Thymus (tissue), 11 donors: ENCODE measurements around the gene PIGK. TPM values are rescaled to one million over a fixed set of nuclear protein-coding genes. Genes with fewer than 3 reads are reported as not detected.

Experiments
- DNase-seq, 9 donors: peaks; one replicate each; pipeline ENCODE4 v3.0.0-alpha.2; 2013; ENCODE audit warnings: low spot score in 9 of 9, low read depth in 6 of 9, missing footprints in 1 of 9
- H3K27ac ChIP-seq, 2 donors: one replicate each; pipeline ENCODE4 v1.5.1; 2013; ENCODE audit warnings: control low read depth in 1 of 2, low read depth in 1 of 2, low read length in 1 of 2, mild to moderate bottlenecking in 1 of 2, moderate library complexity in 1 of 2
- H3K27me3 ChIP-seq, 2 donors: one replicate each; pipeline ENCODE4 v1.5.1; 2013; ENCODE audit warnings: low read length in 1 of 2; ENCODE audit not compliant: control insufficient read depth in 2 of 2, insufficient read depth in 1 of 2
- H3K36me3 ChIP-seq, 2 donors: one replicate each; pipeline ENCODE4 v1.5.1; 2013; ENCODE audit warnings: low read length in 1 of 2, mild to moderate bottlenecking in 1 of 2, moderate library complexity in 1 of 2; ENCODE audit not compliant: control insufficient read depth in 2 of 2, insufficient read depth in 2 of 2
- H3K4me1 ChIP-seq, 2 donors: one replicate each; pipeline ENCODE4 v1.5.1; 2013; ENCODE audit warnings: low read length in 2 of 2; ENCODE audit not compliant: control insufficient read depth in 2 of 2, insufficient read depth in 2 of 2
- H3K4me3 ChIP-seq, 2 donors: one replicate each; pipeline ENCODE4 v1.5.1; 2013; ENCODE audit warnings: low read length in 2 of 2, control low read depth in 1 of 2, mild to moderate bottlenecking in 1 of 2
- H3K9me3 ChIP-seq, 2 donors: one replicate each; pipeline ENCODE4 v1.5.1; 2013; ENCODE audit warnings: low read length in 1 of 2, mild to moderate bottlenecking in 1 of 2; ENCODE audit not compliant: control insufficient read depth in 2 of 2, insufficient read depth in 1 of 2
- WGBS: extraction: QIAGEN DNeasy Blood & Tissue Kit; methylation state at CpG from one replicate; pipeline ENCODE4 v1.1.7; 2013; 5-methylcytosine and 5-hydroxymethylcytosine counted together
- polyA plus RNA-seq: library from polyadenylated mRNA; stranded (reverse); fragments of 200-250 nt; gene quantifications from one replicate; pipeline ENCODE4 v1.2.3, GENCODE V29; 2013
- total RNA-seq: library from RNA; stranded (reverse); fragments of 120-200 nt; gene quantifications from one replicate; pipeline ENCODE4 v1.2.4, GENCODE V29; 2013
- donor health status: healthy.

PIGK gene
- total and polyA plus RNA-seq, 2 donors = 14.6 to 31.2 TPM

DNA sequence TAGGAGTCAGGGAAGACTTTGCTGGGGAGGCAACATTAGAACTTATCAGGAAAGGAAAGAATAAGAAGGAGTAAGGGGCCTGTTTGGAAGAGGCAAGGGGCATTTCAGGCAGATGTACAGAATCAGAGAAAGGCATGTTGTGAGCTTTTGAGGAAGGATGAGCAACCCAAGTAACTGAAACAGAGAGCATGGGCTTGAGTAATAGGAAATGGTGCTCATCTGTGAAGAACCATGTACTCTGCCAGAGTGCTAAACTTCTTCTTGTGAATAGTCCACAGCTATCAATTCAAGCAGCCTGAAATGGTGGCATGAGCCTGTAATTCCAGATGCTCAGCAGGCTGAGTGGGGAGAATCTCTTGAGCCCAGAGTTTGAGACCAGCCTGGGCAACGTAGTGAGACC lies 19.2 kb upstream of the PIGK start:
- no peaks in the 10 kb centered on the region for H3K4me1 ChIP-seq
- no peaks in the 10 kb centered on the region for H3K27me3 ChIP-seq
- no peak overlapping the region for H3K4me3 ChIP-seq
- WGBS = 89% methylated on average over 1 of the region's 1 CpG
- H3K27ac ChIP-seq = no peak overlapping the region
- peaks cover 0 to 3% of the 10 kb centered on the region in 2 donors for H3K9me3 ChIP-seq
- no peaks in the 10 kb centered on the region for H3K36me3 ChIP-seq
- no peak for DNase-seq

DNA sequence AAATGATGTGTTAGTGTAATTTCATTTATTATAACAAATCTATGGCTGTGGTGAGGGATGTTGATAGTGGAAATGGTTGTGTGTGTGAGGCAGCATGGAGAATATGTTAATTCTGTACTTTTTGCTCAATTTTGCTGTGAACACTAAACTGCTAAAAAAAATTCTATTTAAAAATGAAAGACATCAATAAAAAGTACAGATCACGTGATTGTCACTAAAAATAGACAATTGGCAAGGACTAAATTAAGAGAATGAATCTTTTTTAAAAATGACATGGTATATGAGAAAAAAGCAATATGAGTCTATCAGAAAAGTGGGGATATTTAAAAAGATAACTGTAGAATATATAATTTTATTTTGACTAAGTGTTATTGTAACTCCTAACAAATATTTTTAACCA lies 15.7 kb upstream of the PIGK start:
- H3K27me3 ChIP-seq = no peaks in the 10 kb centered on the region
- no peaks in the 10 kb centered on the region for H3K36me3 ChIP-seq
- H3K4me3 ChIP-seq = no peak overlapping the region
- DNase-seq = no peak
- 90% methylated on average over 1 of the region's 1 CpG for WGBS
- H3K9me3 ChIP-seq = no peaks in the 10 kb centered on the region
- H3K4me1 ChIP-seq = no peaks in the 10 kb centered on the region
- no peak overlapping the region for H3K27ac ChIP-seq

DNA sequence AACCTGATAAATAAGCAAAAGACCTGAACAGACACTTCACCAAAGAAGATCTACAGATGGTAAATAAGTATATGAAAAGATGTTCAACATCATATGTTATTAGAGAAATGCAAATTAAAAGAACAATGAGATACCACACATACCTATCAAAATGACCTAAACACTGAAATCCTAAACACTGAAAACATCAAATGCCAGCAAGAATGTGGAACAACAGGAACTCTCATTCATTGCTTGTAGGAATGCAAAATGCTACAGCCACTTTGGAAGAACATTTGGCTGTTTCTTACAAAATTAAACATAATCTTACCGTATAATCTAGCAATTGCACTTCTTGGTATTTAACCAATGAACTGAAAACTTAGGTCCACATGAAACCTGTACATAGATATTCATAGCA lies 14.9 kb upstream of the PIGK start:
- Histone ChIP-seq H3K4me1 (no peaks in the 10 kb centered on the region), H3K27me3 (no peaks in the 10 kb centered on the region), H3K9me3 (no peaks in the 10 kb centered on the region), H3K36me3 (no peaks in the 10 kb centered on the region), H3K27ac (no peak overlapping the region), H3K4me3 (no peak overlapping the region)
- no peak for DNase-seq
- 99% methylated on average over 1 of the region's 1 CpG for WGBS

DNA sequence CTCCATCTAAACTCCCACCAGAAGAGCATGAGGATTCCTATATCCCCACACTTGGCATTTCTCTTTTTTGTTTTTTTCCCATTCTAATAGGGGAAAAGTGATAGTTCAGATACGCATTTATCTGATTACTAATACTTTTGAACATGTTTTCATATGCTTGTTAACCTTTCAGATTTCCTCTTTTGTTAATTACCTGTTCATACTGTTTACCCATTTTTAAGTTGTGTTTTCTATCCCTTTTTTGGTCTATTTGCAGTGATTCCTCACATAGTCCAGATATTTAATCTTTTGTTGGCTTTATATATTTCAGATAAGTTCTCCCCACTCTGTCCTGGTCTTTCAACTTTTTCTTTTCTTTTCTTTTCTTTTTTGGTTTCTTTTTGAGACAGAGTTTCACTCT lies 13.6 kb upstream of the PIGK start:
- Histone ChIP-seq H3K9me3 (no peaks in the 10 kb centered on the region), H3K27ac (no peak overlapping the region), H3K4me3 (no peak overlapping the region), H3K36me3 (no peaks in the 10 kb centered on the region), H3K4me1 (no peaks in the 10 kb centered on the region), H3K27me3 (no peaks in the 10 kb centered on the region)
- WGBS = 98% methylated on average over 1 of the region's 1 CpG
- no peak for DNase-seq

- Histone ChIP-seq H3K4me1 (no peaks in the 10 kb centered on the region), H3K27me3 (no peaks in the 10 kb centered on the region), H3K4me3 (no peak overlapping the region), H3K27ac (no peak overlapping the region), H3K36me3 (no peaks in the 10 kb centered on the region), H3K9me3 (no peaks in the 10 kb centered on the region)
- DNase-seq = no peak
- WGBS = 96% methylated on average over 1 of the region's 1 CpG
Observed at GRCh38 chr1:77230051-77230450, 10.8 kb upstream of the PIGK start.

DNA sequence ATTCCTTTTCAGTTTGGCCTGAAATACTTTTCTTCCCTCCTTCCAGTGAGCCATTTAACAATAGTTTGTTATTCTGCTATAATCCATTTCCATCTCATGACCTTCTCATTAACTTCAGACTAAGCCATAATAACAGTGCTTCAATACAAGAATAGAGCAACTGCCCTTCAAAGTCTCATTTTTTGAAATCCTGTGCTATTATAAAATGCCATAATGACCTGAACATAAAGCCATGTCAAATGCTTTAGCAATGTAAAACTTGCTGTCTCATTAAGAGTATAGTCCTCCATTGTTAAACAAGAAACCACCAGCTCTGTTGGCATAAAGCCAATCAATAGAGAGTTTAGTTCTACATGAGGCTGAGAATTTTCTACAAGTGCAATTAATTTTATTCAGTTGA lies 9.6 kb upstream of the PIGK start:
- no peaks in the 10 kb centered on the region for H3K27me3 ChIP-seq
- H3K9me3 ChIP-seq = no peaks in the 10 kb centered on the region
- no peak overlapping the region for H3K4me3 ChIP-seq
- no peak overlapping the region for H3K27ac ChIP-seq
- no peaks in the 10 kb centered on the region for H3K4me1 ChIP-seq
- no peaks in the 10 kb centered on the region for H3K36me3 ChIP-seq
- no peak for DNase-seq

DNA sequence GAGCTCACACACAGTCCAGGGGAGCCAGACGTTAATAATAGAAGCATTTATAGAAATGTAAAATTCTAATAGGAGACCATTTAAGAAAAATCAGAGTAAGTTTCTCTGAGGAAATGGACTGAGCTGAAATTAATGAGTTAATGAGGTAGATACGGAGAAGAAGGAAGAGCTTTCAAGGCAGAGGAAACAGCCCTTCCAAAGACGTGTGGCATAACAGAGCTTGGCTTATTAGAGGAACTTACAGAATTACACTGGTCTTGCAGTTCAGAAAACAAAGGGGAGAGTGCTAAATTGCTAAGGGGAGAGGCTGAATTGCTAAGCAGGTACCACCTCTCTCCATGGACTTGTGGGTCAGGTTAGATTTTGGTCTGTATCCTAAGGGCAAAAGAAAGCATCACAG lies 8.2 kb upstream of the PIGK start:
- WGBS = 61% methylated on average over 3 of the region's 3 CpGs
- Histone ChIP-seq H3K9me3 (no peaks in the 10 kb centered on the region), H3K4me1 (no peaks in the 10 kb centered on the region), H3K36me3 (no peaks in the 10 kb centered on the region), H3K4me3 (no peak overlapping the region), H3K27ac (no peak overlapping the region), H3K27me3 (no peaks in the 10 kb centered on the region)
- DNase-seq = no peak

DNA sequence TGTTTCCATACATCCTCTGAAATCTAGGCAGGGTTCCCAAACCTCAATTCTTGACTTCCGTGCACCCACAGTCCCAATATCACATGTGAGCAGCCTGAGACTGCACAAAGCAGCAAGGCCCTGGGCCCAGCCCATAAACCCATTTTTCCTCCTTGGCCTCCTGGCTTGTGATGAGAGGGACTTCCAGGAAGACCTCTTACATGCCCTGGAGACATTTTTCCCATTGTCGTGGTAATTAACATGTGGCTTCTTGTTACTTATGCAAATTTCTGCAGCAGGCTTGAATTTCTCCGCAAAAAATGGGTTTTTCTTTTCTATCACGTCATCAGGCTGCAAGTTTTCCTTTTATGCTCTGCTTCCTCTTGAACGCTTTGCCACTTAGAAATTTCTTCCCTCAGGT lies 3.3 kb upstream of the PIGK start:
- H3K4me1 ChIP-seq = peaks cover 3 to 7% of the 10 kb centered on the region in 2 donors
- H3K9me3 ChIP-seq = no peaks in the 10 kb centered on the region
- DNase-seq = no peak
- no peak overlapping the region for H3K4me3 ChIP-seq
- H3K36me3 ChIP-seq = no peaks in the 10 kb centered on the region
- H3K27me3 ChIP-seq = no peaks in the 10 kb centered on the region
- WGBS = 97% methylated on average over 5 of the region's 5 CpGs
- H3K27ac ChIP-seq = no peak overlapping the region

GRCh38 chr1:77220687-77221463 lies 1.6 kb upstream of the PIGK start:
- Histone ChIP-seq H3K9me3 (no peaks in the 10 kb centered on the region), H3K27me3 (no peaks in the 10 kb centered on the region), H3K27ac (no peak overlapping the region), H3K36me3 (no peaks in the 10 kb centered on the region), H3K4me1 (peaks cover 3 to 7% of the 10 kb centered on the region in 2 donors), H3K4me3 (no peak overlapping the region)
- DNase-seq = no peak
- WGBS = 63% methylated on average over 3 of the region's 3 CpGs
